CMK (cell line): Measurements from ENCODE around the gene LRRK2.
"Not testable (repeated sequence)": the region's sequence is repeated elsewhere in the genome, so short reads cannot be mapped to it uniquely, and the experiment has no call there.

ENCODE experiments used
- DNase-seq: peaks from one replicate; pipeline ENCODE4 v3.0.0-alpha.2; 2010; ENCODE audit warnings: low read depth

The LRRK2 gene

DNA sequence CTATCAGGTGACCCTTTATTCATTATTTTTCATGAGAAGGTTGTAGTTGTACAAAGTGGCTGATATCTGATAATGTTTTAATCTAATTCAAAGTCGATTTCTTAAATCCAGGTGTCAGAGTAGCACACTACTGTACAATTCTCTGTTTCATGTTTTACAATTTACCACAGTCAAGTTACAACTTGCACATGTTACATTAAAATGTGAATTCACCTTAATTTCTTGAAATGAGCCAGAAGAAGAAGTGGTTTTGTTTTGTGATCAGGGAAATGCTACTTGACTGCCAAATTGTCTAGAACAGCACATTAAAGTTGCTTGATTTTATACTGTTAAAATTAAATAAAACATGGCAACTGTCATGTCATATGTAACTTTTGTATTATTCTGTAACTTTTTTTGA lies 23.2 kb downstream of the LRRK2 start:
- no peak for DNase-seq

GRCh38 chr12:40248585-40249297 lies 23.9 kb downstream of the LRRK2 start:
- no peak for DNase-seq

DNA sequence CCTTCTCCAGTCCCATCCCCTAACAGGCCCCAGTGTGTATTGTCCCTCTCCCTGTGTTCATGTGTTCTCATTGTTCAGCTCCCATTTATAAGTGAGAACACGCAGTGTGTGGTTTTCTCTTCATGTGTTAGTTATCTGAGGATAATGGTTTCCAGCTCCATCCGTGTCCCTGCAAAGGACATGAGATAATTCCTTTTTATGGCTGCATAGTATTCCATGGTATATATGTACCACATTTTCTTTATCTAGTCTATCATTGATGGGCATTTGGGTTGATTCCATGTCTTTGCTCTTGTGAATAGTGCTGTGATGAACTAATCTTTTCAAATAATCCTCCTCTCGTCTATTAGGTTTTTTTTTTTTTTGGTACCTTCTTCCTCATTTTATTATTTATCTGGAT lies 25.9 kb downstream of the LRRK2 start:
- not testable (repeated sequence) for DNase-seq

DNA sequence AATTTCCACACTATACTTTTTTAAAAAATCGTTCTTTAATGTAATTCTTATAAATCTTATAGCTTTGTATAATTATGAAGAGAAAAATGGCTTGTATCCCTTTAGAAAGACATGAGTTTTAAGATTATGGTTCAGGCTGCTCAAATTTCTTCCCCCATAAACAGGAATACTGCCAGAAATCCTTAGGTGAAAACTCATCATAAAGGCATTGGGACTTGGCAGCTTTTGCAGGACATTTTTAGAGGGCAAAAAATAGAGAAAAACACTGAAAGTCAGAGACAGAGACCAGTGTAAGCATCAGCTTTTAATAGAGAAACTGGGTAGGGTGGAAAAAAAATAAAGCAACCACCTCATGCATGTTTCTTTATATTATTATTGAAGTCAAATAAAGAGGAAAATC lies 29.1 kb downstream of the LRRK2 start:
- no peak for DNase-seq

DNA sequence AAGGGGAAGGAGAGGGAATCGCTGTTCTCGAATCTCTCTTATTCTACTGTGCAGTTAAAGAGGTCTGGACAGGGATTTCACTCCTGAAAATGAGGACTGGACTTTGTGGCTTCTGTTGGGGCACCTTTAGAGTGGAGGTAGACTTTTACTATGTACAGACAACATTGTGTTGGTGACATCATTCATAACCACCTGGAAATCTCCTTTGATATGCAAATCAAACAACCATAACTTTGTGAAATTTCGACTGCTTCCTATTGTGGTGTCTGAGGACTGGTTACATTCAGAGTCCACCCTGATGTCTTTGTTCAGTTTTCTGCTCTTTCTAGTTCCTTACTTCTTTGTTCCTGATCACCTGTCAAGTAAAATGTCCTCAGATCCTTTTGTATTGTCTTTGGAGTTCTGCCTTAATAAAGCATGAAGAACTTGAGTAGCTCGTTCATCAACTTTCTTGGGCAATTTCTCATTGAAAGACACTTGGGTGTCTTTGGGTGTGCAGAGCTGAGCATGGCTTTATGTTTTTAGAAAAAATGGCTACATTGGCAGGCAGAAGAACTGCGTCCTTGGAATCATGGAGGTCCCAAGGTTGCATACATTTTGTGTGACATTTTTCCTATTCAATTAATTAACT lies 29.8 kb downstream of the LRRK2 start:
- no peak for DNase-seq

DNA sequence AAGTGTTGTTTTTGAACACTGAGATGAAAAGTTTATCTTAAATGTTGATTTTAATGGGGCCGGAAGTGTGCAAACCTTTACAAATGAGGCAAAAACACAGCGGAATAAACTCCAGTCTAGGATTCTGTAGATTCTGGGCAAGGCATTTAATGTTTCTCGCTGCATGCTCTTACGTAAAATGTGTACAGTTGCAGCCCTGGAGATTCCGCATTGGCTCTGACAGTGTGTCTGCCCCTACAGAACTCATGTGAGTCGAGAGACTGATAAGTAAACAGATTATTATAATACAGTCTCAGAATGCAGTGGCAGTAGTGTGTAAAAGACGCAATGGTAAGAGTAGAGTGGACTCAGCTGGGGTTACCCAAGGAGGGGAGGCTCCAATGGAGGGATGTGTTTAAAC lies 33.6 kb downstream of the LRRK2 start:
- no peak for DNase-seq

DNA sequence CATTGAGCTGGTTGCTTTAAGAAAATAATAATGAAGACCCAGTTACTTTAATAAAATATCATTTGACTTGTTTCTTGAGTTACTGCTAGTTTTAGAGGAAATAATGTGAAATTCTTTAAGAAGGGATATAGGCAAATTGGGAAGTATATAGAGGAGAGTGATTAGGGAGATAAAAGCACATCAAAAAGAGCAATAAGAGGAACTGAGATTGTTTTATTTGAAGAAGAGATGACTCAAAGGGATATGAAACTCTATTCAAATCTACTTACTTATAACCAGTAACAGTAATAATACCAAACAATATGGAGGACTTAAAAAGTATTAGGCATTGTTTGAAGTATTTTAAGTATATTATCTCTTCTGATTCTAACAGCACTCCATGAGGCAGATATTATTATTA lies 37.1 kb downstream of the LRRK2 start:
- no peak for DNase-seq

DNA sequence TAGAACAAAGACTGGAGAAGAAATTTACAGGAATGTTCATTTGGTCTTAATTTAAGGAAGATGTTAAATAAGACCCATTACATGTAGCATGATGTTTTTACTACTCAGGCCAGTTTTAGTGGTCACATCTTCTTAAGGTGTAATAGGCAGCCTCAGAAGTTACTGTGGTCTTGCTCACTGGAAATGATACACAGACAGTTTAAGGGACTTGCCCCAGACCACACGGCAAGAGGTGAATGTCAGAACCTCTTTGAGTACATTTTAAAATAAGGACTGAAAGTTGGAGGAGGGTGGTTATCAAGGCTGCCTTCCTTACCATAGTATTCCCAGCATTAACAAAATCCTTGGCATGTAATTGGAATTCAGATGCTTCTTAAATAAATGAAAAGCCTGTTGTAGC lies 37.9 kb downstream of the LRRK2 start:
- no peak for DNase-seq

DNA sequence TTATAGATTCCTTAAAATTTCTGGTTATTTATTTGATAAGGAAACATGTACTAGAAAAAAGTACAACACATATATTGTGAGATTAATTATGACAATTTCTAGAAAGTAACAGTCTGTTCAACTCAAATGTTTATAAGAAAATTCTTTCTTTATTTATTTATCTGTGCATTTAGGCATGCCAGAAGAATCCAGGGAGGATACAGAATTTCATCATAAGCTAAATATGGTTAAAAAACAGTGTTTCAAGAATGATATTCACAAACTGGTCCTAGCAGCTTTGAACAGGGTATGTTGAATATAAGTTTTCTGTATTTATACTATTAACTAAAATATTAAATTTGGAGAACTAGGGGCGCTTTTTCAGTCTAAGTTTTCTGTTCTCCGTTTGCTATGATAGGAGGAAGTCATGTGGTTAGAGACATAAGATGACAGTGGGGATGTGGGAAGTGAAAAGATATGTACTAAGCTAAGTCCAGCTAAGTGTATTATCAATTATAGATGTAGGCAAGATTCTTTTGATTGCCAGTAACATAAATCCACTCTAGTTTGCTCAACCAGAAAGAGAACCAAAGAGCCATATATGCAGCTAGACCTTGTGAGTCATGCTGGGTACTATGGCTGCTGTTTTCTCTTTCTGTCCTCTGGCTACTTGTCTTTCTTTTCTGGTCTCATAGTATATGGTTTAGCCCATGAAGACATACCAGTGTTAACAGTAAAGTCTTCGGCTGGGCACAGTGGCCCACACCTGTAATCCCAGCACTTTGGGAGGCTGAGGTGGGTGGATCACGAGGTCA lies 39.0 kb downstream of the LRRK2 start:
- no peak for DNase-seq

- DNase-seq: no peak
Measured at GRCh38 chr12:40271981-40272664, 47.3 kb downstream of the LRRK2 start.

DNA sequence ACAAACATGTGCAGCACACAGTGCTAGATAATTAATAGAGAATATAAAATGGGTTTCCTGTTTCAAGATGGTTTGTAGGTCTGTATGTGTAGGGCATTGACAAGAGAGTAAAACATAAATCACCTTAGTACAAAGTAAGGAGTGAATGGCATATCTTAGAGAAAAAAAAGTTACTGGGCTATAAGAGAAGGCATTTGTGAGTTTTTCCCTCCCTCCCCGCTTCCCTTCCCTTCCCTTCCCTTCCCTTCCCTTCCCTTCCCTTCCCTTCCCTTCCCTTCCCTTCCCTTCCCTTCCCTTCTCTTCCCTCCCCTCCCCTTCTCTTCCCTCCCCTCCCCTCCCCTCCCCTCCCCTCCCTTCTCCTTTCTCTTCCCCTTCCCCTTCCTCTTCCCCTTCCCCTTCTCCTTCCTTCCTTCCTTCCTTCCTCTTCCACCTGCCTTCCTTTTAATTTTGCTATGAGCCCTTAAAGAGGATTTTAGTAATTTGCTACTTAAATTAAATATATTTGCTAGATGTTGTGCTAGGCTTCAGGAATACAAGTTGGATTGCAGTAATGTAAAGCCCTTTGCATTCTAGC lies 57.1 kb downstream of the LRRK2 start:
- no peak for DNase-seq

DNA sequence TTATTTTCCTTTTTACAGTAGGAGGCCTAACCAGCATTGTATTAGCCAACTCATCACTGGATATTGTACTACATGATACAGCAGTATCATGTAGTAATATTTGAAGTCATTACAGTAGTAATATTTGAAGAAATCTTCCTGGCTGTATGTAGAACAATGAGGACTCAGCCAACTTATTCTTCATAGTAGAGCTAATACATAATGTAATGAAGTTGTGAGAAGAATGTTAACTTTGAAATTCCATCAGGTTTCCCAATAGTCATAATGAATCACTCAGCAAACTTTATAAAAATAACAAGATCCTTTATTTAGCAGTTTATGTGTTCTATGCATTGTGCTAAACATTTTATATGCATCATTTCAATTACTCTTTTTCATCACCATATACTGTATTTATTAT lies 61.8 kb downstream of the LRRK2 start:
- no peak for DNase-seq

DNA sequence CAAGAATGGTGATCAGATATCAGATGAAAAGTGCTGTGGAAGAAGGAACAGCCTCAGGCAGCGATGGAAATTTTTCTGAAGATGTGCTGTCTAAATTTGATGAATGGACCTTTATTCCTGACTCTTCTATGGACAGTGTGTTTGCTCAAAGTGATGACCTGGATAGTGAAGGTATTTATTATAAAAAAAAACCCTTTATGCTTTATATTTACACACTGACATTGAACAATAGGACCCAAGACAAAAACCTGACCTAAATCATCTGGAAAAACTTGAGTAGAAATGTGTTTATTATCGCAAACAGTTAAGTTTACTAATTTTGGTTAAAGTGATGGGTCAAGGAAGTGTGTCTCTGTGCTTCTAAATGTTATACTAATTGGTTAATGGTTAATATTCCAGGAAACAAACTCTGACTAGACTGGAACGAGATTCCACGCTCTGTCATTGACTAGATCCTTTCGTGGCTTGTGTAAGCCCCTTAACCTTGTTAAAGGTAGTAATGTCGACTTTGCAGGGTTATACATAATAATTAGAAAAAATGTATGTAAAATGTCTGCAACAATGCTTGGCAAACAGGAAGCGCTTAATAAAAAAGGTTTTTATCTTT lies 62.7 kb downstream of the LRRK2 start:
- DNase-seq: no peak

GRCh38 chr12:40292788-40293429 lies 68.1 kb downstream of the LRRK2 start:
- no peak for DNase-seq

GRCh38 chr12:40298341-40298740 lies 73.5 kb downstream of the LRRK2 start:
- DNase-seq: no peak

GRCh38 chr12:40300490-40300889 lies 75.7 kb downstream of the LRRK2 start:
- no peak for DNase-seq

DNA sequence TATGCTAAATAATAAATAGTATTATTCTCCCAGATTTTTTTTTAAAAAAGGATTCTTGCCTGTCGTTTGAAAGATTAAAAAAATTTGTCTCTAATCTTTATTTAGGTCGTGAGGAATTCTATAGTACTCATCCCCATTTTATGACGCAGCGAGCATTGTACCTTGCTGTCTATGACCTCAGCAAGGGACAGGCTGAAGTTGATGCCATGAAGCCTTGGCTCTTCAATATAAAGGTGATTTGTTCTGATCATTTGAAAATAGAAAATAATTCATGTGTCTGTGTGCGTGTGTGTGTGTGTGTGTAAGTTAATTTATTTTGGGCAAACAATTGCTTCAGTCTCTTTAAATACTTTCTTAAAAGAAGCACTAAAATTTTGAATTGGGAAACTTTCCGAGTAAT lies 84.2 kb downstream of the LRRK2 start:
- DNase-seq: no peak

DNA sequence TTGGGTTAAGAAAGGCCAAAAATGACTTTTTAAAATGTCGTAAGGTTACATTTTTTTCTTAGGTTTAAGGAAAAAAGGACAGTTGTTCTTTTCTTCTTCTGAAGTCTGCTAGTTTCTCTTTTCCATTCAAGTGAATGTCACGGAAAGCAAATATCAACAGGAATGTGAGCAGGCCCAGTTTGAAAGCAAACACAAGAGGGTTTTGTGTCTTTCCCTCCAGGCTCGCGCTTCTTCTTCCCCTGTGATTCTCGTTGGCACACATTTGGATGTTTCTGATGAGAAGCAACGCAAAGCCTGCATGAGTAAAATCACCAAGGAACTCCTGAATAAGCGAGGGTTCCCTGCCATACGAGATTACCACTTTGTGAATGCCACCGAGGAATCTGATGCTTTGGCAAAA lies 85.4 kb downstream of the LRRK2 start:
- DNase-seq: no peak

DNA sequence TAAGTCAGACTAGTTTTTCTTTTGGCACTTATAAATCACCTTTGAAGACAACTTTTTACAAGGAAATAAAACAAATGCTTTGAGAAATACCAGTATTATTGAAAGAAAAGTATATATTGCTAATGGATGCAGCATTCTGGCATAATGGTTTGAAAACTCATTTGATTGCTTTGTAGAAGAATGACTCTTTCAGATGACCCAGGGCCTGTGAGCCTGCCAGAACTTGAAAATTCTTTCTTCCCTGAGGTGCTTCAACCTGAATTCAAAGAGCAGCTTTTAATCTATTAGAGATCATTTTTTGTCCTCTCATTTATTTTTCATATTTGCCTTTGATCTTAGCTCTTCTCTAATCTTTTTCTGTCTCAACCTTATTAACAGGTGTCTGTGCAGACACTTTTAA lies 87.4 kb downstream of the LRRK2 start:
- DNase-seq: no peak

DNA sequence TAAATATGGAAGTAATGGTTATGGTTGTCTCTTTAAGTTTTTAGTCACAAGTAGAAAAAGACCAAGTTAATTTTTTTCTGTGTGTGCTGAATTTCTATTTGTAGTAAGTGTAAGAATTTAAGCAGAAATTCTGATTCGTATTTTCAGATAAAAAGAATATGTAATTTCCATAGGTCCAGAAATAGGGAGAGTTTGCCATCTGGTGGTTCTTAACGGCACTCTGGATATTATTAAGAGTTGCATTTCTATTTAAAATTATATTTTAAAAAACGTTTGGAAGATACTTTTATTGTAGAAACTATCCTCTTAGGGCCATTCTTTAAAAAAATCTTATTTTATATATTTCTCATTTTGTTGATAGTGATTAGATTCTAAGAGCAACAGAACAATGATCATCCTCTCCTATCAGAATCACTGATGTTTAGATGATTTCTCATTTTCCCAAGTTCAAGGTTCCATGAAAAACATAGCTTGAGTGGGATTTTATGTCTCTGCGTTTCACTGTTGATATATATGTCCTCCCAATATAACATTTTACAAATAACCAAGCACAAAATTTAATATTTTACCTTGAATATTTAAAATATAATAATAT lies 88.3 kb downstream of the LRRK2 start:
- DNase-seq: no peak

DNA sequence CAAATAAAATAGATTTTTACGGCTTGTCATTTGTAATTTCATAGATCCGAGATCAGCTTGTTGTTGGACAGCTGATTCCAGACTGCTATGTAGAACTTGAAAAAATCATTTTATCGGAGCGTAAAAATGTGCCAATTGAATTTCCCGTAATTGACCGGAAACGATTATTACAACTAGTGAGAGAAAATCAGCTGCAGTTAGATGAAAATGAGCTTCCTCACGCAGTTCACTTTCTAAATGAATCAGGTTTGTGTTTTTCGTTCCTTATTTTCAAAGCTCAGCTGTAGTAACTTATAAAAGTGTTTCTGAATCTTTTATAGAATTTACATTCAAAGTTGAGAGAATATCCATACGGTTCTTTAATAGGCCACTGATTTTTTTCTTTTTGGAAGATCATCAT lies 89.1 kb downstream of the LRRK2 start:
- no peak for DNase-seq
